DMS153 treated with DMSO at 0.1 percent for 48 hours (cell line): Measurements from ENCODE around the gene LRRC2.
"Not testable (repeated sequence)": the region's sequence is repeated elsewhere in the genome, so short reads cannot be mapped to it uniquely, and the experiment has no call there.

Source experiments
- DNase-seq: peaks from one replicate; lab custom pipeline; 2025; ENCODE audit not compliant: unreplicated experiment; lab: John Stamatoyannopoulos, UW

Gene LRRC2

GRCh38 chr3:46500656-46501635, 65.2 kb downstream of the LRRC2 start:
- DNase-seq = no peak

GRCh38 chr3:46498916-46499519, 67.1 kb downstream of the LRRC2 start:
- DNase-seq = no peak

- DNase-seq = no peak
Measured at GRCh38 chr3:46497556-46498265, 68.4 kb downstream of the LRRC2 start, which contains the start of gene RTP3. Gene RTP3, plus strand, starts transcription at chr3:46497976. Its CDS starts 87 bp downstream, at chr3:46498063.

GRCh38 chr3:46496746-46497555, 69.2 kb downstream of the LRRC2 start:
- DNase-seq = no peak

- no peak for DNase-seq
Measured at GRCh38 chr3:46495901-46496456, 70.1 kb downstream of the LRRC2 start.

- DNase-seq = not testable (repeated sequence)
Measured at GRCh38 chr3:46494491-46494890, 71.6 kb downstream of the LRRC2 start.

- no peak for DNase-seq
Measured at GRCh38 chr3:46492890-46493547, 73.1 kb downstream of the LRRC2 start.

GRCh38 chr3:46491089-46492070, 74.7 kb downstream of the LRRC2 start:
- DNase-seq = no peak

GRCh38 chr3:46490338-46491084, 75.6 kb downstream of the LRRC2 start:
- no peak for DNase-seq

GRCh38 chr3:46489875-46490274, 76.2 kb downstream of the LRRC2 start:
- no peak for DNase-seq

GRCh38 chr3:46489381-46489780, 76.7 kb downstream of the LRRC2 start:
- DNase-seq = no peak

GRCh38 chr3:46488735-46489361, 77.3 kb downstream of the LRRC2 start:
- DNase-seq = peak; percentile 34

GRCh38 chr3:46485779-46486175, 80.3 kb downstream of the LRRC2 start:
- DNase-seq = no peak

GRCh38 chr3:46484911-46485778, 81.0 kb downstream of the LRRC2 start:
- no peak for DNase-seq

GRCh38 chr3:46484388-46484787, 81.7 kb downstream of the LRRC2 start:
- DNase-seq = no peak

GRCh38 chr3:46483825-46484224, 82.3 kb downstream of the LRRC2 start:
- DNase-seq = no peak
